Measurements from ENCODE around the gene LRRC3.

GRCh38 chr21:44456915-44457736, 1.8 kb downstream of the LRRC3 start:
- TF ChIP-seq, protein P1, sequence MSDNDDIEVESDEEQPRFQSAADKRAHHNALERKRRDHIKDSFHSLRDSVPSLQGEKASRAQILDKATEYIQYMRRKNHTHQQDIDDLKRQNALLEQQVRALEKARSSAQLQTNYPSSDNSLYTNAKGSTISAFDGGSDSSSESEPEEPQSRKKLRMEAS (IDR thresholded peaks at IDR 0.05; ENCODE audit: low read depth) = no peak
- TF ChIP-seq, protein P2, sequence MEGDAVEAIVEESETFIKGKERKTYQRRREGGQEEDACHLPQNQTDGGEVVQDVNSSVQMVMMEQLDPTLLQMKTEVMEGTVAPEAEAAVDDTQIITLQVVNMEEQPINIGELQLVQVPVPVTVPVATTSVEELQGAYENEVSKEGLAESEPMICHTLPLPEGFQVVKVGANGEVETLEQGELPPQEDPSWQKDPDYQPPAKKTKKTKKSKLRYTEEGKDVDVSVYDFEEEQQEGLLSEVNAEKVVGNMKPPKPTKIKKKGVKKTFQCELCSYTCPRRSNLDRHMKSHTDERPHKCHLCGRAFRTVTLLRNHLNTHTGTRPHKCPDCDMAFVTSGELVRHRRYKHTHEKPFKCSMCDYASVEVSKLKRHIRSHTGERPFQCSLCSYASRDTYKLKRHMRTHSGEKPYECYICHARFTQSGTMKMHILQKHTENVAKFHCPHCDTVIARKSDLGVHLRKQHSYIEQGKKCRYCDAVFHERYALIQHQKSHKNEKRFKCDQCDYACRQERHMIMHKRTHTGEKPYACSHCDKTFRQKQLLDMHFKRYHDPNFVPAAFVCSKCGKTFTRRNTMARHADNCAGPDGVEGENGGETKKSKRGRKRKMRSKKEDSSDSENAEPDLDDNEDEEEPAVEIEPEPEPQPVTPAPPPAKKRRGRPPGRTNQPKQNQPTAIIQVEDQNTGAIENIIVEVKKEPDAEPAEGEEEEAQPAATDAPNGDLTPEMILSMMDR (IDR thresholded peaks at IDR 0.05) = no peak
- TF ChIP-seq FOXM1 (IDR thresholded peaks at IDR 0.05; ENCODE audit: low read depth) (no peak), FOSL2 (IDR thresholded peaks at IDR 0.05; ENCODE audit: borderline replicate concordance, low read depth) (no peak), POLR2AphosphoS5 (IDR thresholded peaks at IDR 0.05; ENCODE audit: low read depth, low read length) (no peak), YY1 (IDR thresholded peaks at IDR 0.05; ENCODE audit: low read depth) (no peak)

Measured in SK-N-SH (cell line).